SK-N-SH treated with all-trans-retinoic acid at 6 μM for 48 hours (cell line): ENCODE data around the gene FOXA1.

Source experiments
- ATAC-seq: fragments of 200-7000 bp; cut with Tn5 transposase; 3 replicates; pipeline ENCODE4 v1.9.1; 2020; ENCODE audit warnings: mild to moderate bottlenecking, moderate library complexity
- ARNTL ChIP-seq: fragments of 450-650 bp; formaldehyde crosslinking; IDR thresholded peaks from 2 replicates; pipeline ENCODE4 v1.5.0; 2020; ENCODE audit warnings: low read depth, mild to moderate bottlenecking, moderate library complexity, borderline replicate concordance
- BACH2 ChIP-seq: fragments of 250-450 bp; sonication (Bioruptor Pico); IDR thresholded peaks from 2 replicates; pipeline ENCODE4 v1.9.0; 2021; ENCODE audit warnings: mild to moderate bottlenecking, borderline replicate concordance
- CSDC2 ChIP-seq: fragments of 250-450 bp; sonication (Bioruptor Pico); IDR thresholded peaks from 2 replicates; pipeline ENCODE4 v1.5.0; 2020; ENCODE audit warnings: mild to moderate bottlenecking, moderate library complexity
- CSRNP3 ChIP-seq: fragments of 250-450 bp; sonication (Bioruptor Pico); IDR thresholded peaks from 2 replicates; pipeline ENCODE4 v1.5.1; 2021; ENCODE audit warnings: mild to moderate bottlenecking, moderate library complexity
- GLIS3 ChIP-seq: fragments of 250-450 bp; sonication (Bioruptor Pico); IDR thresholded peaks from 2 replicates; pipeline ENCODE4 v1.5.0; 2020; ENCODE audit warnings: mild to moderate bottlenecking, moderate library complexity
- ISL1 ChIP-seq: fragments of 250-450 bp; sonication (Bioruptor Pico); IDR thresholded peaks from 2 replicates; pipeline ENCODE4 v2.1.2; 2022; ENCODE audit warnings: mild to moderate bottlenecking, moderate library complexity
- OSR1 ChIP-seq: fragments of 250-450 bp; sonication (Bioruptor Pico); IDR thresholded peaks from 2 replicates; pipeline ENCODE4 v1.8.0; 2022; ENCODE audit warnings: moderate library complexity, mild to moderate bottlenecking, inconsistent platforms
- PATZ1 ChIP-seq: fragments of 250-450 bp; sonication (Bioruptor Pico); IDR thresholded peaks from 2 replicates; pipeline ENCODE4 v1.8.0; 2020; ENCODE audit warnings: mild to moderate bottlenecking, moderate library complexity, borderline replicate concordance
- POU6F1 ChIP-seq: fragments of 250-450 bp; sonication (Bioruptor Pico); IDR thresholded peaks from 2 replicates; pipeline ENCODE4 v1.8.0; 2021; ENCODE audit warnings: low read depth, mild to moderate bottlenecking, moderate library complexity, borderline replicate concordance
- PPARA ChIP-seq: fragments of 250-450 bp; sonication (Bioruptor Pico); IDR thresholded peaks from 2 replicates; pipeline ENCODE4 v1.5.0; 2020; ENCODE audit warnings: mild to moderate bottlenecking, borderline replicate concordance
- RARB ChIP-seq: fragments of 250-450 bp; sonication (Bioruptor Pico); IDR thresholded peaks from 2 replicates; pipeline ENCODE4 v1.8.0; 2021; ENCODE audit warnings: mild to moderate bottlenecking, moderate library complexity
- SNAI2 ChIP-seq: fragments of 250-450 bp; sonication (Bioruptor Pico); IDR thresholded peaks from 2 replicates; pipeline ENCODE4 v1.5.0; 2020; ENCODE audit warnings: mild to moderate bottlenecking, moderate library complexity
- TCF4 ChIP-seq: fragments of 250-450 bp; sonication (Bioruptor Pico); IDR thresholded peaks from 2 replicates; pipeline ENCODE4 v1.8.0; 2021; ENCODE audit warnings: mild to moderate bottlenecking, moderate library complexity, borderline replicate concordance
- TOX ChIP-seq: fragments of 250-450 bp; sonication (Bioruptor Pico); IDR thresholded peaks from 2 replicates; pipeline ENCODE4 v1.8.0; 2021; ENCODE audit warnings: mild to moderate bottlenecking, moderate library complexity, borderline replicate concordance
- TSHZ2 ChIP-seq: fragments of 250-450 bp; sonication (Bioruptor Pico); IDR thresholded peaks from 2 replicates; pipeline ENCODE4 v1.5.0; 2020; ENCODE audit warnings: mild to moderate bottlenecking, moderate library complexity
- ZC3H10 ChIP-seq: fragments of 250-450 bp; sonication (Bioruptor Pico); IDR thresholded peaks from 2 replicates; pipeline ENCODE4 v1.5.1; 2021; ENCODE audit warnings: mild to moderate bottlenecking, moderate library complexity
- ZFP3 ChIP-seq: fragments of 250-450 bp; sonication (Bioruptor Pico); IDR thresholded peaks from 2 replicates; pipeline ENCODE4 v1.5.0; 2020; ENCODE audit warnings: mild to moderate bottlenecking, moderate library complexity
- ZFP30 ChIP-seq: fragments of 450-650 bp; formaldehyde crosslinking; IDR thresholded peaks from 2 replicates; pipeline ENCODE4 v1.5.0; 2022; ENCODE audit warnings: mild to moderate bottlenecking, moderate library complexity
- ZNF565 ChIP-seq: fragments of 450-650 bp; formaldehyde crosslinking; conservative IDR thresholded peaks from 2 replicates; pipeline ENCODE4 v1.5.0; 2020; ENCODE audit warnings: low read depth, mild to moderate bottlenecking, moderate library complexity
- ZNF70 ChIP-seq: fragments of 450-650 bp; formaldehyde crosslinking; IDR thresholded peaks from 2 replicates; pipeline ENCODE4 v1.5.0; 2020; ENCODE audit warnings: mild to moderate bottlenecking, moderate library complexity
- ZNF8 ChIP-seq: fragments of 450-650 bp; formaldehyde crosslinking; IDR thresholded peaks from 2 replicates; pipeline ENCODE4 v1.5.0; 2020; ENCODE audit warnings: mild to moderate bottlenecking, moderate library complexity
- TF ChIP-seq, protein P1 (sequence below): fragments of 250-450 bp; sonication (Bioruptor Pico); IDR thresholded peaks from 2 replicates; pipeline ENCODE4 v1.5.1; 2020; ENCODE audit warnings: low read depth, mild to moderate bottlenecking, moderate library complexity

FOXA1 gene

DNA sequence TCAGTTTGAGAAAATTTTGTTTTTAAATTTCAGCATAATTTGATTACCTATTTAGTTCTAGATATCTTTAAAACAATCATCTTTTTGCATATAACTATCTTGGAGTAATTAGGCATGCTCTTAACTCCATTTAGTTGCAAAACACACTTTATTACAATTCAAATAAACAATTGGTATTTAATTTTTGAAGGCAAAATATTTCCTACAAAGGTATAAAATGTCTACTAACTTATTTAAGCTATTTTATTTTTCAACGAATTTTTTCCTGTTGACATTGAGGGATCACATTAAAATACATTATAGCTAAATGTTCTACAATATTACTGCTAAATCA is 8.3 kb downstream of the FOXA1 start:
- ATAC-seq, result no peak
- TF ChIP-seq OSR1 (CRISPR knock-in tag) (no peak), TOX (CRISPR knock-in tag) (no peak), GLIS3 (CRISPR knock-in tag) (no peak), PPARA (CRISPR knock-in tag) (no peak), CSDC2 (CRISPR knock-in tag) (no peak), ZFP3 (CRISPR knock-in tag) (no peak), SNAI2 (no peak), CSRNP3 (CRISPR knock-in tag) (no peak), ZNF70 (no peak), ARNTL (no peak), ZNF8 (CRISPR knock-in tag) (no peak), ISL1 (CRISPR knock-in tag) (no peak), PATZ1 (CRISPR knock-in tag) (no peak), ZNF565 (no peak), ZFP30 (CRISPR knock-in tag) (no peak), RARB (CRISPR knock-in tag) (no peak), ZC3H10 (CRISPR knock-in tag) (no peak)
- TF ChIP-seq, protein P1, sequence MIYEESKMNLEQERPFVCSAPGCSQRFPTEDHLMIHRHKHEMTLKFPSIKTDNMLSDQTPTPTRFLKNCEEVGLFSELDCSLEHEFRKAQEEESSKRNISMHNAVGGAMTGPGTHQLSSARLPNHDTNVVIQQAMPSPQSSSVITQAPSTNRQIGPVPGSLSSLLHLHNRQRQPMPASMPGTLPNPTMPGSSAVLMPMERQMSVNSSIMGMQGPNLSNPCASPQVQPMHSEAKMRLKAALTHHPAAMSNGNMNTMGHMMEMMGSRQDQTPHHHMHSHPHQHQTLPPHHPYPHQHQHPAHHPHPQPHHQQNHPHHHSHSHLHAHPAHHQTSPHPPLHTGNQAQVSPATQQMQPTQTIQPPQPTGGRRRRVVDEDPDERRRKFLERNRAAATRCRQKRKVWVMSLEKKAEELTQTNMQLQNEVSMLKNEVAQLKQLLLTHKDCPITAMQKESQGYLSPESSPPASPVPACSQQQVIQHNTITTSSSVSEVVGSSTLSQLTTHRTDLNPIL (CRISPR knock-in tag), result no peak
- TF ChIP-seq, all 23 proteins: peak for 0

GRCh38 chr14:37585971-37586796 is 8.9 kb downstream of the FOXA1 start:
- no peak for ATAC-seq
- no peak for TF ChIP-seq ZNF70
- no peak for TF ChIP-seq SNAI2
- no peak for TF ChIP-seq BACH2
- TF ChIP-seq POU6F1 (CRISPR knock-in tag), result no peak
- no peak for TF ChIP-seq CSDC2 (CRISPR knock-in tag)
- no peak for TF ChIP-seq TOX (CRISPR knock-in tag)
- TF ChIP-seq, protein P1 (CRISPR knock-in tag), result no peak
- no peak for TF ChIP-seq ZFP30 (CRISPR knock-in tag)
- TF ChIP-seq ISL1 (CRISPR knock-in tag), result no peak
- TF ChIP-seq ZNF565, result no peak
- TF ChIP-seq TSHZ2 (CRISPR knock-in tag), result no peak
- TF ChIP-seq PPARA (CRISPR knock-in tag), result no peak
- TF ChIP-seq ARNTL, result no peak
- no peak for TF ChIP-seq TCF4 (CRISPR knock-in tag)
- TF ChIP-seq CSRNP3 (CRISPR knock-in tag), result no peak
- no peak for TF ChIP-seq ZNF8 (CRISPR knock-in tag)
- TF ChIP-seq OSR1 (CRISPR knock-in tag), result no peak
- TF ChIP-seq ZC3H10 (CRISPR knock-in tag), result no peak
